Kidney (tissue), 14 donors: ENCODE results near the gene MGAM2. TPM values are rescaled to one million over a fixed set of nuclear protein-coding genes. Genes with fewer than 3 reads are reported as not detected.
"Not testable (repeated sequence)": the region's sequence is repeated elsewhere in the genome, so short reads cannot be mapped to it uniquely, and the experiment has no call there.

Source experiments
- DNase-seq, 5 donors: peaks; one replicate each; pipeline ENCODE4 v3.0.0-alpha.2; 2013 to 2020
- FAIRE-seq: peaks from 2 replicates; lab custom pipeline; 2012; peaks lifted over from hg19 to GRCh38; lab: Jason Lieb, UNC
- H3K27ac ChIP-seq, 2 donors: one replicate each; pipeline ENCODE4 v1.7.0; 2013; ENCODE audit warnings: low read depth in 2 of 2, low read length in 2 of 2, inconsistent platforms in 1 of 2
- H3K27me3 ChIP-seq: one replicate; pipeline ENCODE4 v1.7.1; 2013; ENCODE audit warnings: low read length, inconsistent platforms; ENCODE audit not compliant: control insufficient read depth, insufficient read depth
- H3K36me3 ChIP-seq, 3 donors: one replicate each; pipeline versions ENCODE4 v1.7.0 to v1.7.1; 2013; ENCODE audit warnings: low read length in 3 of 3, control low read depth in 1 of 3, inconsistent platforms in 1 of 3; ENCODE audit not compliant: insufficient read depth in 3 of 3, control insufficient read depth in 2 of 3
- H3K4me1 ChIP-seq, 3 donors: one replicate each; pipeline versions ENCODE4 v1.7.0 to v1.7.1; 2013; ENCODE audit warnings: low read length in 3 of 3, inconsistent platforms in 1 of 3, low read depth in 1 of 3; ENCODE audit not compliant: control insufficient read depth in 2 of 3, insufficient read depth in 2 of 3
- H3K4me3 ChIP-seq, 3 donors: one replicate each; pipeline versions ENCODE4 v1.7.0 to v1.8.1; 2013; ENCODE audit warnings: low read length in 3 of 3, control low read depth in 1 of 3, inconsistent platforms in 1 of 3
- H3K9ac ChIP-seq, 3 donors: one replicate each; pipeline versions ENCODE4 v1.7.0 to v1.7.1; 2013; ENCODE audit warnings: low read length in 3 of 3, control low read depth in 1 of 3, inconsistent platforms in 1 of 3
- H3K9me3 ChIP-seq, 3 donors: one replicate each; pipeline versions ENCODE4 v1.7.0 to v1.7.1; 2013; ENCODE audit warnings: low read length in 3 of 3, control low read depth in 1 of 3, inconsistent platforms in 1 of 3; ENCODE audit not compliant: control insufficient read depth in 2 of 3, insufficient read depth in 1 of 3
- intact Hi-C: fragments of 100-400 bp; cut with DNase I; formaldehyde crosslinking; loops from one replicate; pipeline ENCODE4 v1.11.1; 2022
- polyA plus RNA-seq: library from polyadenylated mRNA; stranded (reverse); fragments of 350-450 nt; fragmentation: Illumina TruSeq; extraction: RNeasy Lipid Tissue Mini Kit (QIAGEN cat#74804); gene quantifications from one replicate; pipeline ENCODE4 v1.2.3, GENCODE V29; 2014; ENCODE audit warnings: low read depth, low replicate concordance; ENCODE audit not compliant: insufficient read depth
- total RNA-seq: library from RNA; stranded (reverse); fragmentation: NEBNext Ultra II Directional; extraction: Animal tissue kit (Norgen Biotek cat#: 25700); gene quantifications from one replicate; pipeline ENCODE4 v1.2.1, GENCODE V29; 2021
- TF ChIP-seq, protein P1 (sequence below): IDR thresholded peaks from 3 replicates; pipeline ENCODE4 v1.5.1; 2012; ENCODE audit warnings: mild to moderate bottlenecking, moderate library complexity, borderline replicate concordance; ENCODE audit not compliant: insufficient read depth; ENCODE audit errors: extremely low read depth
- donor health status: control.
- donor health status: control.
- donor health status: control.
- donor health status: control.
- donor health status: control.
- donor health status: DM: yes; HTN: yes; CAD: no.
- donor health status: Normal renal cell carcinoma (clear cell type).

Gene MGAM2
- total and polyA plus RNA-seq, 2 donors from 2014 or later = 0.13 TPM; not detected in 1

GRCh38 chr7:142100634-142101033 lies 10.9 kb upstream of the MGAM2 start:
- FAIRE-seq (no peak), DNase-seq (no peak)
- no peak overlapping the region for H3K9ac ChIP-seq
- TF ChIP-seq, protein P1, sequence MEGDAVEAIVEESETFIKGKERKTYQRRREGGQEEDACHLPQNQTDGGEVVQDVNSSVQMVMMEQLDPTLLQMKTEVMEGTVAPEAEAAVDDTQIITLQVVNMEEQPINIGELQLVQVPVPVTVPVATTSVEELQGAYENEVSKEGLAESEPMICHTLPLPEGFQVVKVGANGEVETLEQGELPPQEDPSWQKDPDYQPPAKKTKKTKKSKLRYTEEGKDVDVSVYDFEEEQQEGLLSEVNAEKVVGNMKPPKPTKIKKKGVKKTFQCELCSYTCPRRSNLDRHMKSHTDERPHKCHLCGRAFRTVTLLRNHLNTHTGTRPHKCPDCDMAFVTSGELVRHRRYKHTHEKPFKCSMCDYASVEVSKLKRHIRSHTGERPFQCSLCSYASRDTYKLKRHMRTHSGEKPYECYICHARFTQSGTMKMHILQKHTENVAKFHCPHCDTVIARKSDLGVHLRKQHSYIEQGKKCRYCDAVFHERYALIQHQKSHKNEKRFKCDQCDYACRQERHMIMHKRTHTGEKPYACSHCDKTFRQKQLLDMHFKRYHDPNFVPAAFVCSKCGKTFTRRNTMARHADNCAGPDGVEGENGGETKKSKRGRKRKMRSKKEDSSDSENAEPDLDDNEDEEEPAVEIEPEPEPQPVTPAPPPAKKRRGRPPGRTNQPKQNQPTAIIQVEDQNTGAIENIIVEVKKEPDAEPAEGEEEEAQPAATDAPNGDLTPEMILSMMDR = no peak
- no peaks in the 10 kb centered on the region for H3K9me3 ChIP-seq
- H3K4me1 ChIP-seq = no peaks in the 10 kb centered on the region
- no peaks in the 10 kb centered on the region for H3K27me3 ChIP-seq
- no peak overlapping the region for H3K4me3 ChIP-seq
- H3K27ac ChIP-seq = no peak overlapping the region
- intact Hi-C loops = no loop called here
- H3K36me3 ChIP-seq = peaks cover 0 to 11% (median 0%) of the 10 kb centered on the region in 3 donors

DNA sequence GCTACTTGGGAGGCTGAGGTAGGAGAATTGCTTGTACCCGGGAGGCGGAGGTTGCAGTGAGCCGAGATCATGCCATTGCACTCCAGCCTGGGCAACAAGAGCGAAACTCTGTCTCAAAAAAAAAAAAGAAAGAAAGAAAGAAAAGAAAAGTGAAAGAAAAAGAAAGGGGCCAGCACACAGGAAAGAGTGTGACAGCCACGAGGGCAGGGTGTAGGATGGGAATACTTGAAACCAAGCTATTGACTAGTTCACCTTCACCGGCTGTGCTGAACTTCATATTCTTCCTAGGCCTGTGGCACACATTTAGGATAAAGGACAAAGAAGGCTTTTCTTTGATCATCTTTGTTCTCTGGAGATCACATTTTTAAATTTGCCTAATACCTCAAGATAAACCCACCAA lies 9.7 kb upstream of the MGAM2 start:
- H3K9me3 ChIP-seq, H3K27me3 ChIP-seq, DNase-seq, intact Hi-C loops, H3K36me3 ChIP-seq, H3K4me3 ChIP-seq, H3K4me1 ChIP-seq, FAIRE-seq, H3K27ac ChIP-seq, H3K9ac ChIP-seq: not testable (repeated sequence)

- TF ChIP-seq, protein P1 = no peak
- FAIRE-seq (no peak), DNase-seq (no peak)
These were observed 6.7 kb upstream of the MGAM2 start for GRCh38 chr7:142104550-142105527.

GRCh38 chr7:142108728-142109505 lies 2.6 kb upstream of the MGAM2 start:
- H3K36me3 ChIP-seq = no peaks in the 10 kb centered on the region
- TF ChIP-seq, protein P1 = no peak
- intact Hi-C loops = no loop called here
- no peak for FAIRE-seq
- H3K4me1 ChIP-seq = no peaks in the 10 kb centered on the region
- no peak overlapping the region for H3K4me3 ChIP-seq
- no peak overlapping the region for H3K27ac ChIP-seq
- H3K27me3 ChIP-seq = no peaks in the 10 kb centered on the region
- DNase-seq = no peak
- no peaks in the 10 kb centered on the region for H3K9me3 ChIP-seq
- no peak overlapping the region for H3K9ac ChIP-seq

More at GRCh38 chr7:142104550-142105527, 6.7 kb upstream of the MGAM2 start:
- Histone ChIP-seq H3K9me3 (no peaks in the 10 kb centered on the region), H3K4me3 (no peak overlapping the region), H3K4me1 (no peaks in the 10 kb centered on the region), H3K36me3 (peaks cover 0 to 8% (median 0%) of the 10 kb centered on the region in 3 donors), H3K27me3 (no peaks in the 10 kb centered on the region), H3K27ac (no peak overlapping the region), H3K9ac (no peak overlapping the region)
- intact Hi-C loops = no loop called here
